Activated CD4-positive, alpha-beta T cell treated with anti-CD3 and anti-CD28 coated beads, Interleukin-2, amount 10 ng/mL, durations not matched to agents 7 days and 5 days (primary cell): ENCODE data around the gene BEND7. TPM values are rescaled to one million over a fixed set of nuclear protein-coding genes. Genes with fewer than 3 reads are reported as not detected.

ENCODE experiments used
- CTCF ChIA-PET: fragments of 350-600 bp; sonication (Branson Sonifier 250); formaldehyde crosslinking; loops from one replicate; lab custom pipeline; 2021; ENCODE audit warnings: antibody characterized with exemption; lab: Charles Lee
- POLR2A ChIA-PET: fragments of 350-600 bp; sonication (Branson Sonifier 250); formaldehyde crosslinking; loops from one replicate; lab custom pipeline; 2021; ENCODE audit warnings: antibody characterized with exemption; lab: Charles Lee
- DNase-seq: peaks from one replicate; pipeline ENCODE4 v3.0.0-alpha.2; 2020
- H3K27ac Mint-ChIP-seq: one replicate; pipeline ENCODE4 v1.8.0; 2021; ENCODE audit warnings: mild to moderate bottlenecking, moderate library complexity, mixed read lengths
- H3K27me3 Mint-ChIP-seq: one replicate; pipeline ENCODE4 v1.8.0; 2021; ENCODE audit warnings: mixed read lengths
- H3K36me3 Mint-ChIP-seq: one replicate; pipeline ENCODE4 v1.8.0; 2021; ENCODE audit warnings: low read depth, mixed read lengths
- H3K4me1 Mint-ChIP-seq: one replicate; pipeline ENCODE4 v1.8.0; 2021; ENCODE audit warnings: mixed read lengths
- H3K4me3 Mint-ChIP-seq: one replicate; pipeline ENCODE4 v1.8.0; 2021; ENCODE audit warnings: mild to moderate bottlenecking, moderate library complexity, mixed read lengths
- H3K9me3 Mint-ChIP-seq: one replicate; pipeline ENCODE4 v1.8.0; 2021; ENCODE audit warnings: mixed read lengths
- total RNA-seq, 2 experiments: library from RNA; stranded (reverse); gene quantifications; one replicate each; pipeline ENCODE4 v1.2.3, GENCODE V29; 2021

The BEND7 gene
- total RNA-seq, 2 experiments from 2014 or later = not detected

- no peaks in the 10 kb centered on the region for H3K36me3 Mint-ChIP-seq
- H3K4me1 Mint-ChIP-seq = no peaks in the 10 kb centered on the region
- DNase-seq = no peak
- H3K9me3 Mint-ChIP-seq = no peaks in the 10 kb centered on the region
- ChIA-PET CTCF (no interaction called here), POLR2A (no interaction called here)
- H3K4me3 Mint-ChIP-seq = no peak overlapping the region
- peaks cover 2% of the 10 kb centered on the region for H3K27me3 Mint-ChIP-seq
- H3K27ac Mint-ChIP-seq = no peak overlapping the region
These were observed 128.4 kb downstream of the BEND7 start for GRCh38 chr10:13400196-13400965.

GRCh38 chr10:13399752-13400151 lies 129.1 kb downstream of the BEND7 start:
- no peak overlapping the region for H3K4me3 Mint-ChIP-seq
- POLR2A ChIA-PET = no interaction called here
- no peaks in the 10 kb centered on the region for H3K9me3 Mint-ChIP-seq
- no peaks in the 10 kb centered on the region for H3K4me1 Mint-ChIP-seq
- peaks cover 2% of the 10 kb centered on the region for H3K27me3 Mint-ChIP-seq
- H3K36me3 Mint-ChIP-seq = no peaks in the 10 kb centered on the region
- no peak for DNase-seq
- CTCF ChIA-PET = no interaction called here
- H3K27ac Mint-ChIP-seq = no peak overlapping the region

- H3K27ac Mint-ChIP-seq = no peak overlapping the region
- H3K27me3 Mint-ChIP-seq = peaks cover 2% of the 10 kb centered on the region
- DNase-seq = no peak
- no peaks in the 10 kb centered on the region for H3K4me1 Mint-ChIP-seq
- H3K9me3 Mint-ChIP-seq = no peaks in the 10 kb centered on the region
- no peak overlapping the region for H3K4me3 Mint-ChIP-seq
- ChIA-PET POLR2A (no interaction called here), CTCF (no interaction called here)
- H3K36me3 Mint-ChIP-seq = no peaks in the 10 kb centered on the region
These were observed 129.6 kb downstream of the BEND7 start for GRCh38 chr10:13399236-13399635.

- POLR2A ChIA-PET = no interaction called here
- Mint-ChIP-seq H3K9me3 (no peaks in the 10 kb centered on the region), H3K4me1 (no peaks in the 10 kb centered on the region), H3K36me3 (no peaks in the 10 kb centered on the region), H3K27me3 (peaks cover 6% of the 10 kb centered on the region), H3K27ac (no peak overlapping the region), H3K4me3 (no peak overlapping the region)
- no peak for DNase-seq
- CTCF ChIA-PET = no interaction called here
These were observed 131.8 kb downstream of the BEND7 start for GRCh38 chr10:13397052-13397451.

GRCh38 chr10:13396369-13396768 lies 132.4 kb downstream of the BEND7 start:
- Mint-ChIP-seq H3K4me1 (no peaks in the 10 kb centered on the region), H3K36me3 (no peaks in the 10 kb centered on the region), H3K9me3 (no peaks in the 10 kb centered on the region), H3K27ac (no peak overlapping the region), H3K4me3 (no peak overlapping the region), H3K27me3 (peaks cover 9% of the 10 kb centered on the region)
- POLR2A ChIA-PET = no interaction called here
- CTCF ChIA-PET = no interaction called here
- DNase-seq = no peak

GRCh38 chr10:13395540-13395939 lies 133.3 kb downstream of the BEND7 start:
- no peak overlapping the region for H3K27ac Mint-ChIP-seq
- H3K4me1 Mint-ChIP-seq = no peaks in the 10 kb centered on the region
- peaks cover 11% of the 10 kb centered on the region for H3K27me3 Mint-ChIP-seq
- H3K36me3 Mint-ChIP-seq = no peaks in the 10 kb centered on the region
- no peaks in the 10 kb centered on the region for H3K9me3 Mint-ChIP-seq
- ChIA-PET POLR2A (no interaction called here), CTCF (interaction anchor here (0.6 to 1.6 kb wide), 2 partner anchors 42 to 310 kb away, joined by 3 read pairs; no protein-coding TSS in a partner anchor)
- DNase-seq = no peak
- H3K4me3 Mint-ChIP-seq = no peak overlapping the region

GRCh38 chr10:13393640-13394039 lies 135.2 kb downstream of the BEND7 start:
- no peaks in the 10 kb centered on the region for H3K4me1 Mint-ChIP-seq
- no peak for DNase-seq
- no peak overlapping the region for H3K4me3 Mint-ChIP-seq
- peaks cover 9% of the 10 kb centered on the region for H3K27me3 Mint-ChIP-seq
- H3K27ac Mint-ChIP-seq = no peak overlapping the region
- H3K36me3 Mint-ChIP-seq = no peaks in the 10 kb centered on the region
- CTCF ChIA-PET = interaction anchor here (1.6 kb wide), 1 partner anchor 43 kb away, joined by 3 read pairs; no protein-coding TSS in a partner anchor
- POLR2A ChIA-PET = no interaction called here
- no peaks in the 10 kb centered on the region for H3K9me3 Mint-ChIP-seq

- CTCF ChIA-PET = no interaction called here
- DNase-seq = no peak
- no peaks in the 10 kb centered on the region for H3K9me3 Mint-ChIP-seq
- H3K27me3 Mint-ChIP-seq = peaks cover 9% of the 10 kb centered on the region
- H3K4me1 Mint-ChIP-seq = no peaks in the 10 kb centered on the region
- POLR2A ChIA-PET = interaction anchor here (0.6 kb wide), 1 partner anchor 198 kb away, joined by 3 read pairs; no protein-coding TSS in a partner anchor
- no peak overlapping the region for H3K4me3 Mint-ChIP-seq
- no peaks in the 10 kb centered on the region for H3K36me3 Mint-ChIP-seq
- H3K27ac Mint-ChIP-seq = no peak overlapping the region
These were observed 136.1 kb downstream of the BEND7 start for GRCh38 chr10:13392701-13393100.

Other genes with a start within 250 kb of the BEND7 start
- 10 to 100 TPM in 1 of 2 experiments, 1 to 10 TPM in 1; 9.8 to 12.0 TPM for gene PHYH, start 228.9 kb downstream of the BEND7 start, total RNA-seq
- 10 to 100 TPM; 74.4 to 74.9 TPM for gene SEPHS1, start 180.7 kb downstream of the BEND7 start, total RNA-seq
- gene PRPF18, start 58.0 kb upstream of the BEND7 start, total RNA-seq = 10 to 100 TPM; 24.8 to 29.2 TPM